Activated CD4-positive, alpha-beta T cell treated with anti-CD3 and anti-CD28 coated beads for 36 hours (primary cell): Measurements from ENCODE around the gene PRC1. TPM values are rescaled to one million over a fixed set of nuclear protein-coding genes. Genes with fewer than 3 reads are reported as not detected.

ENCODE experiments used
- ATAC-seq: fragments of 200-7000 bp; cut with Tn5 transposase; one replicate; pipeline ENCODE4 v1.10.0; 2021; ENCODE audit warnings: mild to moderate bottlenecking, moderate library complexity
- CTCF ChIA-PET: fragments of 350-600 bp; sonication (Branson Sonifier 250); formaldehyde crosslinking; loops from one replicate; lab custom pipeline; 2021; ENCODE audit warnings: antibody characterized with exemption; lab: Charles Lee
- POLR2A ChIA-PET: fragments of 350-600 bp; sonication (Branson Sonifier 250); formaldehyde crosslinking; loops from one replicate; lab custom pipeline; 2021; ENCODE audit warnings: antibody characterized with exemption, inconsistent platforms; lab: Charles Lee
- DNase-seq: peaks from one replicate; pipeline ENCODE4 v3.0.0-alpha.2; 2020
- H3K27ac Mint-ChIP-seq: one replicate; pipeline ENCODE4 v1.8.0; 2021; ENCODE audit warnings: mixed read lengths
- H3K27me3 Mint-ChIP-seq: one replicate; pipeline ENCODE4 v1.8.0; 2021; ENCODE audit warnings: mixed read lengths
- H3K36me3 Mint-ChIP-seq: one replicate; pipeline ENCODE4 v1.8.0; 2021; ENCODE audit warnings: low read depth, mixed read lengths
- H3K4me1 Mint-ChIP-seq: one replicate; pipeline ENCODE4 v1.8.0; 2021; ENCODE audit warnings: mixed read lengths
- H3K4me3 Mint-ChIP-seq: one replicate; pipeline ENCODE4 v1.8.0; 2021; ENCODE audit warnings: mild to moderate bottlenecking, moderate library complexity, mixed read lengths
- H3K9me3 Mint-ChIP-seq: one replicate; pipeline ENCODE4 v1.8.0; 2021; ENCODE audit warnings: low read depth, mixed read lengths
- intact Hi-C, 2 experiments: fragments of 100-400 bp; cut with DNase I in 1 of 2; cut with micrococcal nuclease in 1 of 2; formaldehyde crosslinking; loops; one replicate each; pipeline versions ENCODE4 v1.14.2 to v1.15.1; 2022 to 2024; cut with DNase I, micrococcal nuclease
- total RNA-seq, 2 experiments: library from RNA; stranded (reverse); gene quantifications; one replicate each; pipeline ENCODE4 v1.2.3, GENCODE V29; 2021

PRC1 gene
- total RNA-seq, 2 experiments from 2014 or later, result 111 to 157 TPM

- POLR2A ChIA-PET, result interaction anchor here (0.6 to 1.3 kb wide), 2 partner anchors 12 to 17 kb away, joined by 3 read pairs; partner anchors contain the start of gene UNC45A
- no peak overlapping the region for H3K27ac Mint-ChIP-seq
Measured at GRCh38 chr15:90947577-90948357, 46.6 kb downstream of the PRC1 start.

DNA sequence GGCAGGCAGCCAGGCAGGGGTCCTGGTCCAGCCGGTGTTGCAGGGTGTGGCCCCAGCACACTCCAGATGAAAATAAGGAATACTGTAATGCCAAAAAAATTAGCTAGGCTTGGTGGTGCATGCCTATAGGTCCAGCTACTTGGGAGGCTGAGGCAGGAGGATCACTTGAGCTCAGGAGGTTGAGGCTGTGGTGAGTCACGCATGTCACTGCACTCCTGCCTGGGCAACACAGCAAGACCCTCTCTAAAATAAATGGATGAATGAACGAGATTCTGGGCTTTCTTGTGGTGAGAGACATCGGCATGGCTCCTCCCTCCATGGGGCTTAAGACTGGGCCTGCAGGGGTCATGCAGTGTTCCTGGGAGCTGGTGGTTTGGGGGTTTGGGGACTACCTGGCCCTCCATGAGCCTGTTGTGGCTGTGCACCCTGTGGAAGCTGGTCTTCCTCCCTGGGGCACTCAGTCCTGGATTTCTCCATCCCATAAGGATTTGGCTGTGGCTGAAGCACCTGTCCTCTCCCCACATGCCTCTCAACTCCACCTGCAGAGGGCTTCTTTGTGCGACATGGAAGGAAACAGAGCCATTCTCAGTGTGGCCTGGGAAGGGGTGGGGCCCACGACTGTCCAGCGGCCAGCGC is 47.3 kb downstream of the PRC1 start:
- H3K4me3 Mint-ChIP-seq, result no peak overlapping the region
- ChIA-PET POLR2A (no interaction called here), CTCF (interaction anchor here (0.9 to 4.6 kb wide), 2 partner anchors 12 to 14 kb away, joined by 3 to 18 read pairs; partner anchors contain the start of genes HDDC3 and UNC45A)
- intact Hi-C loops, result no loop called here
- no peaks in the 10 kb centered on the region for H3K4me1 Mint-ChIP-seq
- H3K36me3 Mint-ChIP-seq, result peaks cover 45% of the 10 kb centered on the region
- H3K9me3 Mint-ChIP-seq, result no peaks in the 10 kb centered on the region
- ATAC-seq (no peak), DNase-seq (no peak)
- no peak overlapping the region for H3K27ac Mint-ChIP-seq
- H3K27me3 Mint-ChIP-seq, result no peaks in the 10 kb centered on the region

More at GRCh38 chr15:90947577-90948357, 46.6 kb downstream of the PRC1 start:
- no peak for DNase-seq
- intact Hi-C loops, result no loop called here
- no peaks in the 10 kb centered on the region for H3K9me3 Mint-ChIP-seq
- H3K36me3 Mint-ChIP-seq, result peaks cover 45% of the 10 kb centered on the region
- H3K4me3 Mint-ChIP-seq, result no peak overlapping the region
- no peaks in the 10 kb centered on the region for H3K4me1 Mint-ChIP-seq
- no peaks in the 10 kb centered on the region for H3K27me3 Mint-ChIP-seq
- CTCF ChIA-PET, result interaction anchor here (0.9 to 4.6 kb wide), 3 partner anchors 13 to 15 kb away, joined by 3 to 18 read pairs (median 3); partner anchors contain the start of genes HDDC3 and UNC45A
- no peak for ATAC-seq

DNA sequence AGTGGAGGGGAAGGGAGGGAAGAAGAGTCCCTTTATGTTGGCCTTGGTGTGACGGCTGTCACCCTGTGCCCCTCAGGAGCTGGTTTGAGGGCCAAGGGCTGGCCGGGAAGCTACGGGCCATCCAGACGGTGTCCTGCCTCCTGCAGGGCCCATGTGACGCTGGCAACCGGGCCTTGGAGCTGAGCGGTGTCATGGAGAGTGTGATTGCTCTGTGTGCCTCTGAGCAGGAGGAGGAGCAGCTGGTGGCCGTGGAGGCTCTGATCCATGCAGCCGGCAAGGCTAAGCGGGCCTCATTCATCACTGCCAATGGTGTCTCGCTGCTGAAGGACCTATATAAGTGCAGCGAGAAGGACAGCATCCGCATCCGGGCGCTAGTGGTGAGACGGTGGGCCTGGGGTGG is 47.8 kb downstream of the PRC1 start:
- H3K36me3 Mint-ChIP-seq, result peaks cover 40% of the 10 kb centered on the region
- intact Hi-C loops, result no loop called here
- no peak overlapping the region for H3K27ac Mint-ChIP-seq
- H3K4me1 Mint-ChIP-seq, result no peaks in the 10 kb centered on the region
- POLR2A ChIA-PET, result no interaction called here
- H3K27me3 Mint-ChIP-seq, result no peaks in the 10 kb centered on the region
- DNase-seq (no peak), ATAC-seq (no peak)
- H3K9me3 Mint-ChIP-seq, result no peaks in the 10 kb centered on the region
- CTCF ChIA-PET, result interaction anchor here (0.9 to 4.6 kb wide), 2 partner anchors 11 to 14 kb away, joined by 3 to 18 read pairs; partner anchors contain the start of genes HDDC3 and UNC45A
- no peak overlapping the region for H3K4me3 Mint-ChIP-seq

- Mint-ChIP-seq H3K27ac (no peak overlapping the region), H3K9me3 (no peaks in the 10 kb centered on the region), H3K27me3 (no peaks in the 10 kb centered on the region), H3K4me1 (no peaks in the 10 kb centered on the region), H3K4me3 (no peak overlapping the region), H3K36me3 (peaks cover 46% of the 10 kb centered on the region)
- CTCF ChIA-PET, result interaction anchor here (5.1 kb wide), 1 partner anchor 11 kb away, joined by 42 read pairs; the partner anchor contains the start of genes HDDC3 and UNC45A
- no peak for DNase-seq
- POLR2A ChIA-PET, result no interaction called here
- intact Hi-C loops, result no loop called here
- ATAC-seq, result no peak
Measured at GRCh38 chr15:90945091-90945490, 49.2 kb downstream of the PRC1 start.

DNA sequence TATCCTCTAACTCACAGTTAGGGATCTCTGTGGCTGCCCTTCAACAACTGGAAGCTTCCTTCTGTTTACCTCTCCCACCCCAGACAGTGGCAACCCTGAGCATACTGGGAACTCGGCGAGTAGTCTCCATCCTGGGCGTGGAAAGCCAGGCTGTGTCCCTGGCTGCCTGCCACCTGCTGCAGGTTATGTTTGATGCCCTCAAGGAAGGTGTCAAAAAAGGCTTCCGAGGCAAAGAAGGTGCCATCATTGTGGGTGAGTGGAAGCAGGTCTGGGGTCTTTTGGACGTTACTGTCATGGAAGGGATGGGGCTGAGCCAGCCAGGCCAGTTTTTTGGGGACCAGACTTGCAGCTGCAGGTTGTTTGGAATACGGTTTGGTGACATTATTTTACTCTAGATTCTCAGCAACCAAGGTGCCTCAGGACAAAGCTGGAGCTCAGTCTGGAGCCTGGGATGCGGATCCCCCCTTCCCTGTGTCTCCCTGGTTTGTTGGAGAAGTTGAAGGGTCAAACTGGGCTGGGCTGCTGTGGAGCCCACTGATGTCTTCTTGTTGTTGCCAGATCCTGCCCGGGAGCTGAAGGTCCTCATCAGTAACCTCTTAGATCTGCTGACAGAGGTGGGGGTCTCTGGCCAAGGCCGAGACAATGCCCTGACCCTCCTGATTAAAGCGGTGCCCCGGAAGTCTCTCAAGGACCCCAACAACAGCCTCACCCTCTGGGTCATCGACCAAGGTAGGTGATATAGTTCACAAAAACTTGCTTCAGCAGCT is 51.8 kb downstream of the PRC1 start:
- Mint-ChIP-seq H3K4me3 (no peak overlapping the region), H3K9me3 (no peaks in the 10 kb centered on the region), H3K36me3 (peaks cover 42% of the 10 kb centered on the region), H3K4me1 (no peaks in the 10 kb centered on the region), H3K27ac (no peak overlapping the region), H3K27me3 (no peaks in the 10 kb centered on the region)
- CTCF ChIA-PET, result interaction anchor here (0.6 to 5.1 kb wide), 4 partner anchors 9 to 84 kb away, joined by 3 to 42 read pairs (median 5); partner anchors contain the start of genes HDDC3 and UNC45A
- DNase-seq (no peak), ATAC-seq (no peak)
- intact Hi-C loops, result no loop called here
- POLR2A ChIA-PET, result interaction anchor here (1.4 kb wide), 1 partner anchor 11 kb away, joined by 6 read pairs; no protein-coding TSS in a partner anchor

DNA sequence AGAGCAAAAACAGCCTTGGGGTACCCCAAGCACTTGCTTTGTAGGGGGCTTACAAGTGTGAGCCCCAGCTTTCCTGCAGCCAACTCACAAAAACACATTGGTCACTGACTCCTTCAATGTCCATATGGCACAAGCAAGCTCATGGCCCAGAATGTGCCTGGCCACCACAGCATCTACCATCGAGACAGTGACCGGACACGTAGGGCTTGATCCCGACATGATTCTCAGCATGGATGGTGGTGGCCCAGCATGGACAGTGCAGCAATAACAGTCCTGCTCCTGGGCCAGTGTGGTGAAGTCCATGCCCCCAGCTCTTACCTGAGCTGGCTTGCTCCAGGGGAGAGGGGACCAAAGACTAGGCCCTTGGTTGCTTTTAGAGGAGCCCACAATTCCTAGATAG is 53.3 kb downstream of the PRC1 start:
- Mint-ChIP-seq H3K4me1 (peaks cover 8% of the 10 kb centered on the region), H3K27ac (no peak overlapping the region), H3K27me3 (no peaks in the 10 kb centered on the region), H3K9me3 (no peaks in the 10 kb centered on the region), H3K4me3 (no peak overlapping the region), H3K36me3 (peaks cover 42% of the 10 kb centered on the region)
- ChIA-PET CTCF (interaction anchor here (0.7 to 5.1 kb wide), 5 partner anchors 7 to 293 kb away, joined by 3 to 42 read pairs (median 4); partner anchors contain the start of genes HDDC3 and UNC45A), POLR2A (interaction anchor here (1.4 kb wide), 1 partner anchor 10 kb away, joined by 6 read pairs; no protein-coding TSS in a partner anchor)
- no peak for ATAC-seq
- DNase-seq, result no peak
- intact Hi-C loops, result no loop called here

- ATAC-seq (no peak), DNase-seq (no peak)
- CTCF ChIA-PET, result interaction anchor here (0.5 to 11.3 kb wide), 4 partner anchors 19 to 235 kb away, joined by 3 to 139 read pairs (median 3); partner anchors contain the start of gene RCCD1
- peaks cover 10% of the 10 kb centered on the region for H3K4me1 Mint-ChIP-seq
- no peaks in the 10 kb centered on the region for H3K9me3 Mint-ChIP-seq
- no peak overlapping the region for H3K4me3 Mint-ChIP-seq
- H3K27me3 Mint-ChIP-seq, result no peaks in the 10 kb centered on the region
- H3K27ac Mint-ChIP-seq, result no peak overlapping the region
- intact Hi-C loops, result loop anchor here in 1 of 2 experiments (10.0 kb wide), 1 partner anchor 1365 kb away; the partner anchor contains the start of gene TICRR
- POLR2A ChIA-PET, result interaction anchor here (1.2 kb wide), 1 partner anchor 15 kb away, joined by 4 read pairs; the partner anchor contains the start of gene RCCD1
- H3K36me3 Mint-ChIP-seq, result peaks cover 37% of the 10 kb centered on the region
Measured at GRCh38 chr15:90939756-90940155, 54.6 kb downstream of the PRC1 start.

GRCh38 chr15:90938261-90938660 is 56.1 kb downstream of the PRC1 start:
- DNase-seq, result no peak
- CTCF ChIA-PET, result interaction anchor here (0.8 to 11.3 kb wide), 2 partner anchors 20 to 233 kb away, joined by 3 to 139 read pairs; partner anchors contain the start of gene RCCD1
- POLR2A ChIA-PET, result no interaction called here
- no peak overlapping the region for H3K27ac Mint-ChIP-seq
- no peaks in the 10 kb centered on the region for H3K27me3 Mint-ChIP-seq
- H3K9me3 Mint-ChIP-seq, result no peaks in the 10 kb centered on the region
- H3K36me3 Mint-ChIP-seq, result peaks cover 33% of the 10 kb centered on the region
- H3K4me3 Mint-ChIP-seq, result no peak overlapping the region
- peaks cover 19% of the 10 kb centered on the region for H3K4me1 Mint-ChIP-seq
- intact Hi-C loops, result loop anchor here in 1 of 2 experiments (10.0 kb wide), 1 partner anchor 1363 kb away; the partner anchor contains the start of gene TICRR
- ATAC-seq, result no peak

DNA sequence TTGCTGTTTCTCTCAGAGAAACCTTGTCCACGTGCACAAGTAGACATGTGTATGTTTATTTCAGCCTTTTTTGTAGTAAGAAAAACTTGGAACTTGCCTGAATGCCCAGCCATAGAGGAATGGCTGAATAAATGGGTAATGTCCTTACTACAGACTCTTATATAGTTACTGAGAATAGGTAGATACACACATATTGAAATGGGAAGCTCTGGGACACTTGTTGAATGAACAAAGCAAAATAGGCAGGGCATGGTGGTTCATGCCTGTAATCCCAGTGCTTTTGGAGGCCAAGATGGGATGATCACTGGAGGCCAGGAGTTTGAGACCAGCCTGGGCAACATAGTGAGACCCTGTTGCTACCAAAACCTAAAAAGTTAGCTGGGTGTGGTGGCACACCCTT is 57.5 kb downstream of the PRC1 start:
- no peaks in the 10 kb centered on the region for H3K9me3 Mint-ChIP-seq
- ChIA-PET POLR2A (interaction anchor here (0.6 kb wide), 1 partner anchor 1754 kb away, joined by 3 read pairs; no protein-coding TSS in a partner anchor), CTCF (interaction anchor here (0.7 to 11.3 kb wide), 5 partner anchors 11 to 77 kb away, joined by 3 to 164 read pairs (median 6); partner anchors contain the start of genes MAN2A2 and RCCD1)
- peak overlapping the region; percentile 63 for H3K4me3 Mint-ChIP-seq
- DNase-seq, result no peak
- intact Hi-C loops, result loop anchor here in 1 of 2 experiments (10.0 kb wide), 1 partner anchor 1362 kb away; the partner anchor contains the start of gene TICRR
- H3K4me1 Mint-ChIP-seq, result peaks cover 24% of the 10 kb centered on the region
- no peak for ATAC-seq
- no peaks in the 10 kb centered on the region for H3K27me3 Mint-ChIP-seq
- H3K36me3 Mint-ChIP-seq, result peaks cover 26% of the 10 kb centered on the region
- no peak overlapping the region for H3K27ac Mint-ChIP-seq
